Measurements from ENCODE around the gene RPTOR. TPM values are rescaled to one million over a fixed set of nuclear protein-coding genes. Genes with fewer than 3 reads are reported as not detected.

Gene RPTOR
- total RNA-seq, 1 donor from 2014 or later, result 32.0 TPM

DNA sequence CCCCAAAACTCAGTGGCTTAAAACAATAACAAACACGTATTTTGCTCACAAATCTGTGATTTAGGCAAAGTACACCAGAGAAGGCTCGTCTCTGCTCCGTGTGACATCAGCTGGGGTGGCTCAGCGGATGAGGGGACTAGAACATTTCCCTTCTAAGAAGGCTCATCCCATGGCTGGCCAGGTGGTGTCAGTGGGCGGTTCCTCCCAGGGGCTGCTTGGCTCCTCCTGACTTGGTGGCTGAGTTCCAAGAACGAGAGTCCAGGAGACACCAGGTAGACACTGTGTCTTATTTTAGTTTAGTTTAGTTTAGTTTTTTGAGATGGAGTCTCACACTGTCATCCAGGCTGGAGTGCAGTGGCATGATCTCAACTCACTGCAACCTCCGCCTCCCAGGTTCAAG is 441.4 kb downstream of the RPTOR start:
- TF ChIP-seq, protein P1, sequence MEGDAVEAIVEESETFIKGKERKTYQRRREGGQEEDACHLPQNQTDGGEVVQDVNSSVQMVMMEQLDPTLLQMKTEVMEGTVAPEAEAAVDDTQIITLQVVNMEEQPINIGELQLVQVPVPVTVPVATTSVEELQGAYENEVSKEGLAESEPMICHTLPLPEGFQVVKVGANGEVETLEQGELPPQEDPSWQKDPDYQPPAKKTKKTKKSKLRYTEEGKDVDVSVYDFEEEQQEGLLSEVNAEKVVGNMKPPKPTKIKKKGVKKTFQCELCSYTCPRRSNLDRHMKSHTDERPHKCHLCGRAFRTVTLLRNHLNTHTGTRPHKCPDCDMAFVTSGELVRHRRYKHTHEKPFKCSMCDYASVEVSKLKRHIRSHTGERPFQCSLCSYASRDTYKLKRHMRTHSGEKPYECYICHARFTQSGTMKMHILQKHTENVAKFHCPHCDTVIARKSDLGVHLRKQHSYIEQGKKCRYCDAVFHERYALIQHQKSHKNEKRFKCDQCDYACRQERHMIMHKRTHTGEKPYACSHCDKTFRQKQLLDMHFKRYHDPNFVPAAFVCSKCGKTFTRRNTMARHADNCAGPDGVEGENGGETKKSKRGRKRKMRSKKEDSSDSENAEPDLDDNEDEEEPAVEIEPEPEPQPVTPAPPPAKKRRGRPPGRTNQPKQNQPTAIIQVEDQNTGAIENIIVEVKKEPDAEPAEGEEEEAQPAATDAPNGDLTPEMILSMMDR (IDR thresholded peaks at IDR 0.05; ENCODE audit: insufficient read depth, low read depth, low read length), result no peak
- no peak for TF ChIP-seq EZH2 (IDR thresholded peaks at IDR 0.05; ENCODE audit: insufficient read depth, low read length)
- FAIRE-seq (no peak), DNase-seq (ENCODE audit: low read depth) (no peak)
- Mint-ChIP-seq H3K9me3 (ENCODE audit: unreplicated experiment) (no peaks in the 10 kb centered on the region), H3K4me3 (ENCODE audit: unreplicated experiment) (no peak overlapping the region), H3K27ac (ENCODE audit: unreplicated experiment) (no peak overlapping the region), H3K36me3 (ENCODE audit: low read depth, unreplicated experiment) (no peaks in the 10 kb centered on the region), H3K4me1 (ENCODE audit: low read depth, unreplicated experiment) (peaks cover 6% of the 10 kb centered on the region), H3K27me3 (ENCODE audit: low read depth, unreplicated experiment) (no peaks in the 10 kb centered on the region)
- Histone ChIP-seq H3K9ac (ENCODE audit: low read length) (no peak overlapping the region), H3K4me3 (ENCODE audit: insufficient read depth, low read depth, low read length) (no peak overlapping the region), H4K20me1 (ENCODE audit: insufficient read depth, low read length) (no peaks in the 10 kb centered on the region), H3K27me3 (ENCODE audit: insufficient read depth, low read length) (no peaks in the 10 kb centered on the region), H2AFZ (ENCODE audit: low read depth, low read length) (no peak overlapping the region), H3K9me3 (ENCODE audit: insufficient read depth, low read depth, low read length) (no peaks in the 10 kb centered on the region), H3K27ac (ENCODE audit: low read depth, low read length) (no peak overlapping the region), H3K4me1 (ENCODE audit: insufficient read depth, low read length) (peaks cover 21% of the 10 kb centered on the region), H3K36me3 (ENCODE audit: insufficient read depth, low read length) (no peaks in the 10 kb centered on the region), H3K4me2 (ENCODE audit: low read length) (no peak overlapping the region), H3K79me2 (ENCODE audit: insufficient read depth, low read length) (no peaks in the 10 kb centered on the region)

DNA sequence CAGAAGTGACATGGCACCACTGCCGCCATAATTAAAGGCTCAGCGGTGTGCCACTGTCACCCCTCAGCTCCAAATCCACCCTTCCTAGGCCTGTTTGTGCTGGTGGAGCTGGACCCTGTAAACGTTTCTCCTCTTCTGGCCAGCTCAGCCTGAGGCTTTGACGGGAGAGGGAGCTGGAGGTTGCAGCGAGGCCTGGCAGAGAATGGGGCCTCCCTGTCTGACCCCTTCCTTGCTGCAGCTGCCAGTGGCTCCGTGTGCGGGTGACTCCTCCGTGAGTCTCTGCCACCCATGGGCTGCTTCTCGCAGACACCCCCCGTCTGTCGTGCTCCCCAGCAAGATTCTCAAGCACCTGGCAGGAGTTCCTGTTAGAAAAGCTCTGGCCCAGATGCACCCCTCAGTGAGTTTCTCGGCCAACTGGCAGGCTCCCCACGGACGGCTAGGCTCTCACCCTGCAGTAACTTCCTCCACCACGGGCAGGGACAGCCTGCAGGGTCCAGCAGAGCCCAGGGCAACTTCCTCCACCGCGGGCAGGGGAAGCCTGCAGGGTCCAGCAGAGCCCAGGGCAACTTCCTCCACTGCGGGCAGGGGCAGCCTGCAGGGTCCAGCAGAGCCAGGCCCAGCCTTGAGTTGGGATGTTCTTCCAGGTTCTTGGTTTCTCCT is 442.3 kb downstream of the RPTOR start:
- H3K9me3 ChIP-seq (ENCODE audit: insufficient read depth, low read depth, low read length), result no peaks in the 10 kb centered on the region
- H3K9ac ChIP-seq (ENCODE audit: low read length), result no peak overlapping the region
- no peak overlapping the region for H3K27ac ChIP-seq (ENCODE audit: low read depth, low read length)
- no peak overlapping the region for H3K27ac Mint-ChIP-seq (ENCODE audit: unreplicated experiment)
- no peaks in the 10 kb centered on the region for H3K27me3 ChIP-seq (ENCODE audit: insufficient read depth, low read length)
- H3K9me3 Mint-ChIP-seq (ENCODE audit: unreplicated experiment), result no peaks in the 10 kb centered on the region
- peaks cover 21% of the 10 kb centered on the region for H3K4me1 ChIP-seq (ENCODE audit: insufficient read depth, low read length)
- DNase-seq (ENCODE audit: low read depth) (no peak), FAIRE-seq (no peak)
- peaks cover 6% of the 10 kb centered on the region for H3K4me1 Mint-ChIP-seq (ENCODE audit: low read depth, unreplicated experiment)
- H3K79me2 ChIP-seq (ENCODE audit: insufficient read depth, low read length), result peaks cover 4% of the 10 kb centered on the region
- H4K20me1 ChIP-seq (ENCODE audit: insufficient read depth, low read length), result no peaks in the 10 kb centered on the region
- H3K4me2 ChIP-seq (ENCODE audit: low read length), result no peak overlapping the region
- H3K27me3 Mint-ChIP-seq (ENCODE audit: low read depth, unreplicated experiment), result no peaks in the 10 kb centered on the region
- no peak overlapping the region for H3K4me3 Mint-ChIP-seq (ENCODE audit: unreplicated experiment)
- no peak for TF ChIP-seq EZH2 (IDR thresholded peaks at IDR 0.05; ENCODE audit: insufficient read depth, low read length)
- TF ChIP-seq, protein P1 (IDR thresholded peaks at IDR 0.05; ENCODE audit: insufficient read depth, low read depth, low read length), result no peak
- peak overlapping the region; percentile 9 for H2AFZ ChIP-seq (ENCODE audit: low read depth, low read length)
- no peaks in the 10 kb centered on the region for H3K36me3 ChIP-seq (ENCODE audit: insufficient read depth, low read length)
- H3K36me3 Mint-ChIP-seq (ENCODE audit: low read depth, unreplicated experiment), result no peaks in the 10 kb centered on the region
- H3K4me3 ChIP-seq (ENCODE audit: insufficient read depth, low read depth, low read length), result no peak overlapping the region

DNA sequence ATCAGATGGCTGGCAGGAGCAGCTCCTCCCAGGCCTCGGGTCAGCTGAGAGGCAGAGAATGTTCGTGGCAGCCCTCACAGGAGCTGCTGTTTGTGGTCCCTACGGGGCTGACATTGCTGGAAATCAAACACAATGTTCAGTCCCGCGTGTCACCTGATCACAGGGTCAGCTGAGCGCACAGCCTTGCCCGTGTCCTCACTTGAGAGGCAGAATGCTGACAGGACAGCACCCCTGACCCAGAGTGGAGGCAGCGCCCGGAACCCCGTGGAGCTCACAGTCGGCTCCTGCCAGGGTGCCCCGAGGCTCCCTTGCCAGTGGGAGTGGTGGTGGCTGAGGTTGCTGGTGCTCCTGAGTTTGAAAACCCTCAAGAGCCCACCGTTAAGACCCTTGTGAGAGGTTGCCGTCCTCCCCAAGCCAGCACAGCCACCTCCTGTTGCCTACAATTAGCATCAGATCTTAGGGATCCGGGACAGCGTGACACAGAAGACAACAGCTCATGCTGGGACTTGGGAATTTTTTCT is 443.4 kb downstream of the RPTOR start:
- no peak overlapping the region for H2AFZ ChIP-seq (ENCODE audit: low read depth, low read length)
- TF ChIP-seq EZH2 (IDR thresholded peaks at IDR 0.05; ENCODE audit: insufficient read depth, low read length), result no peak
- TF ChIP-seq, protein P1 (IDR thresholded peaks at IDR 0.05; ENCODE audit: insufficient read depth, low read depth, low read length), result no peak
- peaks cover 8% of the 10 kb centered on the region for H3K4me1 Mint-ChIP-seq (ENCODE audit: low read depth, unreplicated experiment)

More for the DNA sequence above, 443.4 kb downstream of the RPTOR start:
- Mint-ChIP-seq H3K4me3 (ENCODE audit: unreplicated experiment) (peak overlapping the region; percentile 27), H3K27me3 (ENCODE audit: low read depth, unreplicated experiment) (no peaks in the 10 kb centered on the region), H3K9me3 (ENCODE audit: unreplicated experiment) (no peaks in the 10 kb centered on the region), H3K27ac (ENCODE audit: unreplicated experiment) (no peak overlapping the region), H3K36me3 (ENCODE audit: low read depth, unreplicated experiment) (no peaks in the 10 kb centered on the region)
- Histone ChIP-seq H3K36me3 (ENCODE audit: insufficient read depth, low read length) (no peaks in the 10 kb centered on the region), H3K9me3 (ENCODE audit: insufficient read depth, low read depth, low read length) (no peaks in the 10 kb centered on the region), H4K20me1 (ENCODE audit: insufficient read depth, low read length) (peaks cover 3% of the 10 kb centered on the region), H3K4me3 (ENCODE audit: insufficient read depth, low read depth, low read length) (no peak overlapping the region), H3K4me2 (ENCODE audit: low read length) (no peak overlapping the region), H3K4me1 (ENCODE audit: insufficient read depth, low read length) (peaks cover 26% of the 10 kb centered on the region), H3K27me3 (ENCODE audit: insufficient read depth, low read length) (no peaks in the 10 kb centered on the region), H3K79me2 (ENCODE audit: insufficient read depth, low read length) (peaks cover 14% of the 10 kb centered on the region), H3K27ac (ENCODE audit: low read depth, low read length) (no peak overlapping the region), H3K9ac (ENCODE audit: low read length) (no peak overlapping the region)
- no peak for FAIRE-seq
- no peak for DNase-seq (ENCODE audit: low read depth)
